Activated T-helper 1 cell treated with anti-CD3 and anti-CD28 coated beads, Interleukin-2, amount 50 U/mL, for 16 hours (primary cell): ENCODE data around the gene ZNF107.
"Not testable (repeated sequence)": the region's sequence is repeated elsewhere in the genome, so short reads cannot be mapped to it uniquely, and the experiment has no call there.

Experiments
- DNase-seq, 2 donors: peaks; one replicate each; pipeline ENCODE4 v3.0.0-alpha.2; 2020; ENCODE audit warnings: low read depth in 1 of 2, low spot score in 1 of 2

The ZNF107 gene

GRCh38 chr7:64643566-64643965, 22.4 kb upstream of the ZNF107 start:
- no peak for DNase-seq

- DNase-seq: no peak
Observed at GRCh38 chr7:64651203-64651602, 14.7 kb upstream of the ZNF107 start.

- DNase-seq: no peak
Observed at GRCh38 chr7:64651632-64652165, 14.2 kb upstream of the ZNF107 start.

- no peak for DNase-seq
Observed at GRCh38 chr7:64653721-64654401, 12.1 kb upstream of the ZNF107 start.

- no peak for DNase-seq
Observed at GRCh38 chr7:64654796-64655548, 11.0 kb upstream of the ZNF107 start.

- DNase-seq: no peak
Observed at GRCh38 chr7:64655811-64656210, 10.1 kb upstream of the ZNF107 start.

GRCh38 chr7:64656489-64656888, 9.4 kb upstream of the ZNF107 start:
- no peak for DNase-seq

- not testable (repeated sequence) for DNase-seq
Observed at GRCh38 chr7:64662091-64662490, 3.8 kb upstream of the ZNF107 start.

GRCh38 chr7:64666663-64667050, 724 bp downstream of the ZNF107 start:
- no peak for DNase-seq

GRCh38 chr7:64667311-64667710, 1.4 kb downstream of the ZNF107 start:
- DNase-seq: no peak

GRCh38 chr7:64672414-64672813, 6.5 kb downstream of the ZNF107 start:
- DNase-seq: no peak

- DNase-seq: no peak
Observed at GRCh38 chr7:64685091-64685490, 19.2 kb downstream of the ZNF107 start.

- no peak for DNase-seq
Observed at GRCh38 chr7:64685741-64686140, 19.8 kb downstream of the ZNF107 start.

- DNase-seq: no peak
Observed at GRCh38 chr7:64686493-64687184, 20.7 kb downstream of the ZNF107 start.

GRCh38 chr7:64687249-64687648, 21.3 kb downstream of the ZNF107 start:
- DNase-seq: no peak

GRCh38 chr7:64688988-64689387, 23.1 kb downstream of the ZNF107 start:
- no peak for DNase-seq

- no peak for DNase-seq
Observed at GRCh38 chr7:64691831-64692230, 25.9 kb downstream of the ZNF107 start.

GRCh38 chr7:64697863-64698262, 31.9 kb downstream of the ZNF107 start:
- DNase-seq: not testable (repeated sequence)

- DNase-seq: no peak
Observed at GRCh38 chr7:64706625-64707292, 40.8 kb downstream of the ZNF107 start.

- DNase-seq: not testable (repeated sequence)
Observed at GRCh38 chr7:64717896-64718295, 52.0 kb downstream of the ZNF107 start.

GRCh38 chr7:64729089-64729848, 63.3 kb downstream of the ZNF107 start:
- no peak for DNase-seq
